ENCODE measurements around the gene MALRD1.

MALRD1 gene

DNA sequence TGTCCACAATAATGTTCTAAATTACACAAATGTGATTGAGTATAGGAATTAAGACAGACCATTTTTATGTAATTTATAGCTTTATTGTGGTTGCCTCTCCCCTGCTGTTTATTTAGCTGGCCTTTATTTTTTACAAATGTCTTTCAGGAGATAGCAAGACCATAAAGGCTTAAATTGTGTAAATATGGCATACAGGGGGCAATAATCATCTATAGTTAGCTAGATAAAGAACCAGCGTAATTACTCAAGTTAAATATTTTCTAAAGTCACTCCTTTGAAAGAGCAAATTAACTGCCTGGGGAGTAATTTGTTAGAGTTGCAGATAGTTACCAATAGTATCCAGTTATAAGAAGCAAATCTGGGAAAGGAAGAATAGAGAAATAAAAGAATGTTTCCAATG lies at the start of gene MALRD1:
TSS of gene MALRD1 (plus strand) at position 313 of the 400 bp plus-strand sequence. CDS start 138 bp downstream, outside the sequence.
- no peak for DNase-seq

DNA sequence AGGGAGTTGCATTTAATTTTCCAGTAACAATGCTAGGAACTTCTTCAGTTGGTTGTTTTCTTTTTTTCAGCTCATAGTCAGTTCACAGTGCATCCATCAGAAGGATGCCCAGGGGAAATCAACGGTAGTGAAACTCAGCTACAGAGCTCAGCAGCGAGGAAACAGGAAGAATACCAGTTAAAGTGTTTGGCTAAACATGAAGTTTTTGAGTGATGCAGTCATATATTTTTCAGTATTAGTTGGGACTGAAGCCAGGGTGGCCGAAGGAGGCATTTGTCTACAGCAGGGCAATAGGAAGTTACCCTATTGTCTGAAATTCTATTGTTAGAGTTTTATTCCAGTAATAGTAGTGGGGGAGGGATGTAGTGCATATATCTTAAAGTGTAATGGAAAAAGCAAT lies 45.3 kb upstream of the MALRD1 start:
- DNase-seq = no peak

DNA sequence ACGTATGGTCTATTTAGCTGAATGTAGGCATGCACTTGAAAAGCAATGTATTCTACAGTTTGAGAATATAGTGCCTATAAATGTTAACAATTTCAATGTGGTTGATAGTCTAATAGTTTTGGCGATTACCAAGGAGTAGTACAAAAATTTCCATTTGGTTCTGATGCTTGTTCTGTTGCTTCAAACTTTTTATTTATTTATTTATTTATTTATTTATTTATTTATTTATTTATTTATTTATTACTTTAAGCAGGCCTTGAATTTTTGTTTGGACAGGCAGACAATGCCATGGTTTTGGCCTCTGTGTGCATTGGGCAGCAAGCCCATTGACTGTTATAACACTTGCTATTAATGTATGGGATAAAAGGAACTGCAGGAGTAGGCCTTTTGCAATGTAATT lies 36.5 kb upstream of the MALRD1 start:
- DNase-seq = no peak

DNA sequence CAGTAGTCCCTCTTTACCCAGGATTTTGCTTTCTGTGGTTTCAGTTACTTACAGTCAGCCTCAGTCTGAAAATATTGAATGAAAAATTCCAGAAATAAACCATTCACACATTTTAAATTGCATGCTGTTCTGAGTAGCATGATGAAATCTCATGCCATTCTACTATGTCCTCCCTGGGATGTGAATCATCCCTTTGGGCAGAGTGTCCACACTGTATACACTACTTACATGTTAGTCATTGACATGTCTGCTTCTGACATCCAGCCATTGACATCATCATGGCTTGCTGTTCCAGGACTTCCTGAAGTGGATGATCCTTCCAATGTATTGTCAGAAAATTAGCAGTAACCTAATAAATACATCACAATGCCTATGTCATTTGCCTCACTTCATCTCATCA lies 34.6 kb upstream of the MALRD1 start:
- no peak for DNase-seq

DNA sequence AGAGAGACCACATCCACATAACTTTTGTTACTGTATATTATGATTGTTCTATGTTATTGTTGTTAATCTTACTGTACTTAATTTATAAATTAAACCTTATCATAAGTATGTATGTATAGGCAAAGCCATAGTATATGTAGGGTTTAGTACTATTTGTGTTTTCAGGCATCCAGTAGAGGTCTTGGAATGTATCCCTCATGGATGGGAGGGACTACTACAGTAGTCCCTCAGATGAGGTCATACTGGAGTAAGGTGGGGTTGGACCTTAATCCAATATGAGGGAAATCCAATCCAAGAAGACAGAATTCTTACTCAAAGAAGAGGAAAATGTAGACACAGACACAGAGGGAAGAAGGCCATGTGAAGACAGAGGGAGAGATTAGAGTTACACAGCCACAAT lies 34.1 kb upstream of the MALRD1 start:
- no peak for DNase-seq

DNA sequence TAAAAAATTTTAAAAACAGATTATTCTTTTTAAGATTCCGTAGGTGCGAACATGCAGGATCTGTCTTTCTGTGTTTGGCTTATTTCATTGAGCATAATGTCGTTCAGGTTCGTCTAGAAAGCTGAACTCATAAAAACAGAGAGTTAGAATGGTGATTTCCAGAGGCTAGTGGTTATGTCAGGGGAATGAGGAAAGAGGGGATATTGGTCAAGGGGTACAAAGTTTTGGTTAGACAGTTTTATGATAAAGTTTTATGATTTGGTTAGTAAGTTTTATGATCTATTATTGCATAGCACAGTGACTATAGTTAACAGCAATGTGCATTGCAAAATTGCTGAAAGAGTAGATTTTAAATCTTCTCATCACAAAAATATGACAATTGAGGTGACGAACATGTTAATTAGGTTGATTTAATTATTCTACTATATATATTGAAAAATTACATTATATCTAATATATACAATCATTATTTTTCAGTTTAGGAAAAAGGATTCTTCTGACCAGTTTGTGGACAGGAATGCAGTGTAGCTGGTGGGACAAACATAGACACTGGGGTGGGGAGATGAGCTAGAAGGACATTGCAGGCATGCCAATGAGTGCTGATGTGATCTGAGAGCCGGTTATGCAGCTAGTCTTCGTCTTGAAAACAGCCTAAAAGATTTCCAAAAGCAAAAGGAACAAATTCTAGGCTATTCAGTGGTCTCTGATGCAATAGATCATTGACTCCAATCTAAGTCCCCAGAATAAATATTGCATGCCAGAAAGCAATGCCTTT lies 31.3 kb upstream of the MALRD1 start:
- no peak for DNase-seq

DNA sequence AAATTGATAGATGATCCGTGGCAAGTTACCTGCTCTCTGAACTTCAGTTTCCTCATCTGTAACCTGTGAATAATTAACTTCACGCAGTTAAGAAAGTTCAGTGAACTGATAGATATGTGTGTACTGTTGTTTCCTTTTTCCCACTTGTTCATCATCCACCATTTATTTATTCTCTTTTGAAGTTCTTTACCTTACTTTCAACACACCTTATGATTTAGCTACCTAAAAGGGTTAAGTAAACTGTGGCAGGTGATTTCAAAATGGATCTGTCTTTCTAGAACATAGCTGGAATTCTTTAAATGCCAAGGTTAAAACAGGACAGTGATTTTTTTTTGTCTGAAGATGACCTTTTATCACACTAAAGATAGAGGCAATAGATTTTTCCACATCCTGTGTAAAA lies 27.4 kb upstream of the MALRD1 start:
- no peak for DNase-seq

DNA sequence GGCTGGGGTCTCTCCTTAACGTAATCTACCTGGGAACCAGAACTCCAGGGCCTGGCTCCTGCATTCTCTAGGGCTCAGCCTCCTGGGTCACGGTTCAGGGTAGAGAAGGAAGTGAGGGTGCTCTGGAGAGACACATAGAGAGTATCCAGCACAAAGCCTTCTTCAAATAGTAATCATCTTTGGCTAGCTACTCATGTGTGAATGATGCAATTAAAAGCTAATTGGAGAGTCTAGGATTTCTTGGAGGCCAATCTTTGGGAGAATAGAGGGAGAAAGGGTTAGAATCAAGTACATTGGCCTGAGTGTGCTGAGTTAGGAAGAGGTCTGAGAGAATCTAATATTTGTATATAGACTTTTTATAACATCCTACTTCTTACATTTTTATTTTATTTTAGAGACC lies 24.0 kb upstream of the MALRD1 start:
- DNase-seq = no peak

DNA sequence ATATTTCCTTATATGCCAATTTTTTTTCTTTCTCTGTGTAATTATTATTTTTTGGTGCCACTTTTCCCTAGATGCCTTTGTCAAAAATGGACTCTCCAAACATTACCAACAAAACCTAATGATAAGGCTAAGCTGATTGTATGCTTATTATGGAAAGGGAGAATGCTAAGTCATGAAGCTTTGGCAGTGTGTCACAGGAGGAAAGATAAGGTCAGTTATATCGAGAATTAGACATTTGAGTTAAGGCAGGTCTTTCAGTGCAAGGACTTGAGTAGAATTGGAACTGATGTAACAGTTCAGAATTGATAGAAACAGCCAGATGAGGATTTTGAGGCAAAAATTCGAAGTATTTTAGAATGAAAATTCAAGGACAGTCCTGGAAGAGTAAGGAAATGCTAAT lies 16.8 kb upstream of the MALRD1 start:
- no peak for DNase-seq

DNA sequence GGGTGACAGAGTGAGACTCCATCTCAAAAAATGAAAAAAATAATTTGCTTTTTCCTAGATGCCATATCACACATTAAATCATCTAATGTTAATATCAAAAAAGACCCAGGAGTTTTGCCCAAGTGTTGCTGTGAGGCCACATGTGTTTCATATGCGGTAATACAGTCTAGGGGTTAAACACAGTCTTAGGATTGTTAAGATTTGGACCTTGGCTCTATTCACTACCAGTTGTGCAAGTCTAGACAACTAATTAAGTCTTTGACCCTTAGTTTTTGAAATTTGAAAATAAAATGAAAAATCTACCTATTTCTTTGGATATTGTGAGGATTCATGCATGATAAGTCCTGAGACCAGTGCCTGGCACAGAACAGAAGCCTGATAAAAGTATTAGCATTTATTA lies 14.9 kb upstream of the MALRD1 start:
- DNase-seq = no peak

DNA sequence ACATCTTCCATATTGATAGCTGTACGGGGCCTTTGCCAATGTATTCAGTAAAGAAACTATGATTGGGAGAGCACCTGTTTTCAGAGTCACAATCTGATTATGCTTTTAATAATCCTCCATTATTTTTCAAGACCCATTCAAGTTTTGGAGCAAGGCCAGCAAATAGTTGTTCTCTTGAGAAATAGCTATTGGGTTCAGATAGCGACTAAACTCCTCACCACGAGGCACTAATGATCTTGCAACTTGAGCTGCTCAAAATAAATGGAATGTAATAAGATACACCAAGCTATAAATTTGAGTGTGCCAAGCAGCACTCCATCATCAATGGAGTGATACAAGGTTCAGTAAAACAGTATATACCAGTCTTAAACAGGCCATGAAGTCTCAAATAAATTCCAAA lies 7.4 kb upstream of the MALRD1 start:
- DNase-seq = no peak

DNA sequence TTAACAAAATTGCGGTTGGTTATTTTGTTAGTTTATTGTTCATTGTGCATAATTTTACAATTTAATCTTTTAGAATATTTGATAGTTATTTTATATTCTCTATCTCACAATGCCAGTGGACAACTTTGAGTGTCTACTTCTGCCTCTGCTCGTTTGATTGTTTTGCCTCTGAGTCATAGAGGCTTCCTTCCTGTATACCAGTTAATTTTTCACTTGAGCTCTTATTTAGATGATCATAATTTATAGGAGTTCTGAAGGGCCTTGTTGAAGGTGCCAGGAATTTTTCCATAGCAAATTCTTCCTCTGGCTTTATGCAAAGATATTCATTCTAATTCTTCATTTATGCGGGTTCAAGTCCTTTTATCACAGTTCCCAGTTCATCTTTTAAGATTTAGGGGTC lies 5.2 kb upstream of the MALRD1 start:
- no peak for DNase-seq

DNA sequence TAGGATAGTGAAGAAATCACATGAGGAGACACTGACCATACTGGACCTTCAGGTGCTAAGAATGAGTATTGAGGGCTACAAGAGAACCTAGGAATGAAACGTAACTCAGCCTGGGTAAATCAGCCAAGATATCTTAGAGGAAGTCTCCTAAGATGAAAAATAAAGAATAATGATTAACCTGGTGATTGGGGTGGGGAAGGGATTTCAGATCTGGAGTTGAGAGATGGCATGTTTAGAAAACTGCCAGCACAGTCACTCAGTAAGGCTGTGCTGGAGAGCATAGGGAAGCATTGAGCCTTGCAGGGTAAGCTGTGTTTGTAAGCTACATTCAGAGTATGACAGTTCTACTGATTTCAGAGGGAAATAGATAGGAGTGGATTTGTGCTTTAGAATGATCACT lies 1.9 kb upstream of the MALRD1 start:
- DNase-seq = no peak

DNA sequence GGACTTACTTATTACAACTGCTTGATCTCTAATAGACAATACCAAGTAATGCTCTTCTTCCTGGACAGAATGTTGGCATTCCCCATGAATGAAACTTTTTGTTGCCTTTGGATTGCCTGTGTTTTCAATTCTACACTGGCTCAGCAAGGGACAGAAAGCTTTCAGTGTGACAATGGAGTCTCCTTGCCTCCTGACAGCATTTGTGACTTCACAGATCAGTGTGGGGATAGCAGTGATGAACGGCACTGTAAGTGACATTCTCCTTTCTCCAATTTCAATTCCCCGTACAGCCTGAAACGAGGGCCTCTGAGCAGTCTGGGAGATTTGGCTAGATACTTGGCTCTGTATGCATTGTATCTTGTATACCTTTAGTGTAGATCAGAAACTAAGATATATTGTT lies 290 bp downstream of the MALRD1 start:
- DNase-seq = no peak

DNA sequence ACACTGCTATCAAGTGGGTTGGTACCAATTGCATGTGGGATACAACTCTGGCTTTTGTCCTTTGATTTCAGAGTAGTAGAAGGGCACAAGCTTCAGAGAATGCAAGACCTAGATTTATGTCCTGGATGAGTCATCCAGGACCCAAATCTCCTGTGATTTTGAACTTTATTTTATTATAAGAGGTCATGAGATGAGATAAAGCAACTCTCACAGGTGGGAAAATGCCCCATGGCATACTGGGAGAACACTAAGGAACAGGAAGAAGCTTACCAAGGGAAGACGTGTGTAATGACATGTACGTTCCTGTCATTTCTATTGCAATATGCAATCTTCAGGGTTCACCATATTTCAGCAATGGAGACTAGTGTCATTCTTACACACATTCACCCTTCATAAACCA lies 966 bp downstream of the MALRD1 start:
- no peak for DNase-seq

DNA sequence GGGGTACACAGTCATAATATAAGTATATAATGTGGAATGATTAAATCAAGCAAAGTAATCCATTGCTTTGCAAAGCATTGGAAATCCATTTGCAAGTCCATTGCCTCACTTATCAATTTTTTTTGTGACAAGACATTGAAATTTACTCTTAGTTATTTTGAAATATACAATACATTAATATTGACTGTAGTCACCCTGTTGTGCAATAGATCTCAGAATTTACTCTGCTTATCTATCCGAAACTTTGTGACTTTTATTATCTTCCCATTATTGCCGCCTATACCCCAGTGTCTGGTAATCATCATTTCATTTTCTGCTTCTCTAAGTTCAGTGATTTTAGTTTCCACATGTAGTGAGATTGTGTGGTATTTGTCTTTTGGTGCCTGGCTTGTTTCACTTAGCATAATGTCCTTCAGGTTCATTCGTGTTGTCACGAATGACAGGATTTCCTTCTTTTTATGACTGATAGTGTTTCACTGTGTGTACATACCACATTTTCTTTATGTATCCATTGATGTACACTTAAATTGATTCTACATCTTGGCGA lies 5.8 kb downstream of the MALRD1 start:
- no peak for DNase-seq

DNA sequence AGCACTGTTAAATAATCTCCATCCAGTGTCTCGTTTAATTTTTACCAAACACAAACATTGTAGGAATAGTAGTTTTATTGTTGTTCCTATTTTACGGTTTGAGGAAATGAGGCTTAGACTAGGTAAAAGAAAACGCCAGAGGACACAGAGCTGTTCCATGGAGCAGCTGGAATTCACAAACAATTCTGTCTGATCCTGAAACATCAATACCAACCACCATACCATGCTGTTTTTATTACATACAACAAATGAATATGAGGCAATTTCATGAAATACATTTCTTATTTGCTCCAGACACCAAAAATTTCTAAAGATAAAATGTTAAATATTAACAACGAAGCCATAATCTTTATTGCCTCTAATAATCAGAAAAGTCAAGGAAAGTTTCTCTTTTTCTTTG lies 9.4 kb downstream of the MALRD1 start:
- DNase-seq = no peak

DNA sequence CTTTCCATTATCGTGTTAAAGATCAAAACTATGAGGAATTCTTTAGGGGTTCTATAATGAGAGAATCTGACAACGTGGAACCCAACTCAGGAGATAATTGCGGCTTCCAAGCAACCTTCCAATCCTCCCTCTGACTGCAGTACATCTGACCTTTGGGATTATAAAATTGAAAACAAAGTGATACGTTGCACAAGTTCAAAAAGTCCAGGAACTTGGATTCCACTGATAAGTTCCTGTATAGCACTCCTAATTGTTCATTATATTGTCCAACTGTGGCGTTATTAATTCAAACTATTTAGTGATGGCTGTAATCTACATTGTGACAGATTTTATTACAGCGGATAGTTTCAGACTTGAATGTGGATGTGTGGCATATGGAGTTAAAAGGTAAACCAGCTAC lies 15.4 kb downstream of the MALRD1 start:
- DNase-seq = no peak

DNA sequence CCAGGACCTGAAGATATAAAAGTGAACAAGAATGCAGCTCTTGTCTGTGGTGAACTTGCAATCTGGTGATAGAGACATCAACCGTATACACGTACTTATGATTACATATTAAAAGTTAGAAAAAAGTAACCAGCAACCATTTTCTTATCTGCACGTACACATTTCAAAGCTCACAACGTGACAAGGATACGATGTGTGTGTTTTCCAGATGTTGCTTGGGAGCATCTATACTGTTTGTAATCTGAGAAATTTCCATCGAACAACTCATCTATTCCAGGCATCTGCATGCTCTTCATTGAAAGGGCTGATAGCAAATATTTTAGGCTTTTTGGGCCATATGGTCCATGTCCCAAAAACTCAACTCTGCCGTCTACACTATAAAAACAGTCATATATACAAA lies 23.3 kb downstream of the MALRD1 start:
- DNase-seq = no peak

DNA sequence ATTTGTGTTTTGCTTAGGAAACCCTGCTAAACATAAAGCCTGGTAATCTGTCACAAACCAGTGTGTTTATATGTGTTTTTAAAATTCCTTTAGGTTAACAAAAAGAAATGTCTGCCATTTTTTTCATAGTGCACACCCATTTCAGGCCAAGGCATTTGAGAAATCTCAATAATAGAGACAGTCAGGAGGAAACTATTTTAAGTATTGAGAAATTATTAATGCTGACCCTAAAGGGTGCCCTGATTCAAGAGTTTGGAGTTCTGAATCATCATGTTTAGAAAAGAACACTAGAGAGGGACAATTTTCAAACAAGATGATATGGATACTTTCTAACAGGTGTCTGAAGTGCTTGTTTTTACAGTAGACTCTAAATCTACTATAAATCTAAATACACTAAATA lies 28.7 kb downstream of the MALRD1 start:
- no peak for DNase-seq

DNA sequence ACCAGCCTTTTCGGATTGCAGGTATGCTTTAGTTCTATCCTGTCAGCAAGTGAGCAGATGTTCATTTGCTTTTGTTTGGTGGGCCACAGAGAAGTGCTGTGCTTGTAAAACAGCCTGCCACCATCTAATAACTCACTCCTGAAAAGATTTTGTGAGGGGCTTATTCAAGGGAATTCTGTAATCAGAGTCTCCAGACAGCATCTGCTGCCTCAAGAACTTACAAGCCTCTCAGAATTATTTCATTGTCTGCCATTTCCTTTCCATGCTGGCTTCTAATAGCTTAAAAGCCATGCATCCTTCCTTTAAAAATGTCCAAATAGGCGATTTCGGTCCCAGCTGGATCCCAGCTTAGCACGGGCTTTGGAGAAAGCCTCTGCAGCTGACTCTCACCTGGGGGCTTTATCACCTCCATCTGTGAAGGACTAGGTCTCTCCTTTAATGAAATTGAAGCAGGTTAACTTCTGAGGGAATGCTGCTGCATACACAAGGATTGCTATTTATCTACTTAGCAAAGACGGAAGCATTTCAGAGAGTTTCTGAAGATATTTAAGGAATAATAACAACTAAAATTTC lies 48.0 kb downstream of the MALRD1 start:
- no peak for DNase-seq

DNA sequence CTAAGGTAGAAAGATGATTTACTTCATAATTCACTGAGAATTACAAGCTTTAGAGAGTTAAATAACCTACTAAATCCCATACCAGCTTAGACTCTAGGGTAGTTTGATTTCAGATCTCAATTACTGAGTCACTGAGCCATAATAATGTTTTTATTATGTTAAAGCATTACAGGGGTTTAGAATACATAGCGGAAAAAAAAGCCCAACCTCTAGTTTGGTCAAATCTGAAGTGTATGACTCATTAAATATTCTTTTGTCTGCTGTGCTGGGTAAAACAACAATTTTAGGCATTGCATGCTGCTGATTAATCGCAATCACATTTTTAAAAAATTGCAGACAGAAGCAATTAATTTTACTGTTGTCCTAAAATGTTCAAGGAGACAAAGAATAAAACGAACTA lies 48.5 kb downstream of the MALRD1 start:
- DNase-seq = no peak

DNA sequence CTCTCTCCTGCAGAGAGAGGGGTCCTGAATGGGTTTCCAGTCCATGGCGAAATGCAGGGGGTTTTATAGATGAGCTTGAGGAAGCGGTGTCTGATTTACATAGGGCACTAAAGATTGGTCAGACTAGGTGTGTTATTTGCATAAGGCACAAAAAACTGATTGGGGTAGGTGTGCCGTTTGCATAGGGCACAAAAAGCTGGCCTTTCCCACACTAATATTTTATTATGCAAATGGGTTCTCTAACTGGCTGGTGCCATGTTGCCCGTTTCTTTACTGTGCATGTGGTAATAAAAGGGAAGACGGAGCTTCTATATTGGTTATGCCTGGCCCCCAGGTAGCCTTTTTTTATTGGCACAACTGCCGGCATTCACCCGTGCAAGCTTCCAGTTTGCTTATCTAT lies 50.2 kb downstream of the MALRD1 start:
- DNase-seq = no peak

DNA sequence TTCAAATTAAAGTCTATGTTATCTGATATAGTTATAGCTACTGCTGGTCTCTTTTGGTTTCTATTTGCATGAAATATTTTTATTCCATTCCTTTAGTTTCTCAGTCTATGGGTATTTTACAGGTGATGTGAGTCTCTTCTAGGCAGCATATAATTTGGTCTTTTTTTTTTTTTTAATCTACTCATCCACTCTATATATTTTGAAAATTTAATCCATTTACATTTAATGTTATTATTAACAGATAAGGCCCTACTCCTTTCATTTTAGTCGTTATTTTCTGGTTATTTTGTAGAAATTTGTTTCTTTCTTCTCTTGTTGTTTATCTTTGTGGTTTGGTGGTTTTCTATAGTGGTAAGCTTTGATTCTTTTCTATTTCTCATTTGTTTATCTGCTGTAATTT lies 58.8 kb downstream of the MALRD1 start:
- no peak for DNase-seq

All from CD4-positive, alpha-beta T cell treated with Interleukin-6 for 4 hours (primary cell).